SK-N-SH (cell line): ENCODE data around the gene PCBD1.
"Not testable (repeated sequence)": the region's sequence is repeated elsewhere in the genome, so short reads cannot be mapped to it uniquely, and the experiment has no call there.

Source experiments
- CTCF ChIP-seq: fragments of 200-600 bp; sonication (generic); IDR thresholded peaks from 2 replicates; pipeline ENCODE4 v1.6.1; 2017; ENCODE audit warnings: antibody characterized with exemption, mild to moderate bottlenecking, moderate library complexity
- EP300 ChIP-seq, 2 experiments: IDR thresholded peaks; 2 replicates each; pipeline versions ENCODE4 v1.4.0 to v1.6.1; 2012; ENCODE audit warnings: borderline replicate concordance in 1 of 2, low read depth in 1 of 2, low read length in 1 of 2
- EZH2phosphoT487 ChIP-seq: fragments of 200-600 bp; sonication (generic); IDR thresholded peaks from 2 replicates; pipeline ENCODE4 v1.6.1; 2017; ENCODE audit warnings: low read depth, mixed run types, mild to moderate bottlenecking, antibody characterized with exemption, moderate library complexity, borderline replicate concordance
- POLR2AphosphoS5 ChIP-seq: IDR thresholded peaks from 2 replicates; pipeline ENCODE4 v1.6.1; 2012; ENCODE audit warnings: low read depth, low read length
- RAD21 ChIP-seq: IDR thresholded peaks from 2 replicates; pipeline ENCODE4 v1.6.1; 2012; ENCODE audit warnings: mild to moderate bottlenecking, low read length
- TF ChIP-seq, protein P1 (sequence below): fragments of 150-350 bp; IDR thresholded peaks from 2 replicates; pipeline ENCODE4 v1.6.1; 2017; ENCODE audit warnings: antibody characterized with exemption, low read length, low read depth, borderline replicate concordance
- TF ChIP-seq, protein P2 (sequence below): IDR thresholded peaks from 2 replicates; pipeline ENCODE4 v1.4.0; 2012; ENCODE audit warnings: low read depth, borderline replicate concordance

DNA sequence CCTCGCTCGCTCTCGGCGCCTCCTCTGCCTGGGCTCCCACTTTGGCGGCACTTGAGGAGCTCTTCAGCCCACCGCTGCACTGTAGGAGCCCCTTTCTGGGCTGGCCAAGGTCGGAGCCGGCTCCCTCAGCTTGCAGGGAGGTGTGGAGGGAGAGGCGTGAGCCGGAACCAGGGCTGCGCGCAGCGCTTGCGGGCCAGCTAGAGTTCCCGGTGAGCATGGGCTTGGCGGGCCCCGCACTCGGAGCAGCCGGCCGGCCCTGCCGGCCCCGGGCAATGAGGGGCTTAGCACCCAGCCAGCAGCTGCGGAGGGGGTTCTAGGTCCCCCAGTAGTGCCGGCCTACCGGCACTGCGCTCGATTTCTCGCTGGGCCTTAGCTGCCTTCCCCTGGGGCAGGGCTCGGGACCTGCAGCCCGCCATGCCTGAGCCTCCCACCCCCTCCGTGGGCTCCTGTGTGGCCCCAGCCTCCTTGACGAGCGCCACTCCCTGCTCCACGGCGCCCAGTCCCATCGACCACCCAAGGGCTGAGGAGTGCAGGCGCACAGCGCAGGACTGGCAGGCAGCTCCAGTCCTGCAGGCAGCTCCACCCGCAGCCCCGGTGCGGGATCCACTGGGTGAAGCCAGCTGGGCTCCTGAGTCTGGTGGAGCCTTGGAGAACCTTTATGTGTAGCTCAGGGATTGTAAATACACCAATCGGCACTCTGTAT lies 26.7 kb downstream of the PCBD1 start:
- TF ChIP-seq, protein P1, sequence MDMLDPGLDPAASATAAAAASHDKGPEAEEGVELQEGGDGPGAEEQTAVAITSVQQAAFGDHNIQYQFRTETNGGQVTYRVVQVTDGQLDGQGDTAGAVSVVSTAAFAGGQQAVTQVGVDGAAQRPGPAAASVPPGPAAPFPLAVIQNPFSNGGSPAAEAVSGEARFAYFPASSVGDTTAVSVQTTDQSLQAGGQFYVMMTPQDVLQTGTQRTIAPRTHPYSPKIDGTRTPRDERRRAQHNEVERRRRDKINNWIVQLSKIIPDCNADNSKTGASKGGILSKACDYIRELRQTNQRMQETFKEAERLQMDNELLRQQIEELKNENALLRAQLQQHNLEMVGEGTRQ = not testable (repeated sequence)
- TF ChIP-seq RAD21; CTCF; POLR2AphosphoS5; EZH2phosphoT487; EP300 (IDR thresholded peaks at IDR 0.05; ENCODE audit: borderline replicate concordance in 1 of 2, low read depth in 1 of 2, low read length in 1 of 2): not testable (repeated sequence)
- TF ChIP-seq, protein P2, sequence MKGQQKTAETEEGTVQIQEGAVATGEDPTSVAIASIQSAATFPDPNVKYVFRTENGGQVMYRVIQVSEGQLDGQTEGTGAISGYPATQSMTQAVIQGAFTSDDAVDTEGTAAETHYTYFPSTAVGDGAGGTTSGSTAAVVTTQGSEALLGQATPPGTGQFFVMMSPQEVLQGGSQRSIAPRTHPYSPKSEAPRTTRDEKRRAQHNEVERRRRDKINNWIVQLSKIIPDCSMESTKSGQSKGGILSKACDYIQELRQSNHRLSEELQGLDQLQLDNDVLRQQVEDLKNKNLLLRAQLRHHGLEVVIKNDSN = not testable (repeated sequence)
